ENCODE results near the gene MRPL1. TPM values are rescaled to one million over a fixed set of nuclear protein-coding genes. Genes with fewer than 3 reads are reported as not detected.

The MRPL1 gene
- total RNA-seq, 1 experiment from 2014 or later = 25.7 TPM

DNA sequence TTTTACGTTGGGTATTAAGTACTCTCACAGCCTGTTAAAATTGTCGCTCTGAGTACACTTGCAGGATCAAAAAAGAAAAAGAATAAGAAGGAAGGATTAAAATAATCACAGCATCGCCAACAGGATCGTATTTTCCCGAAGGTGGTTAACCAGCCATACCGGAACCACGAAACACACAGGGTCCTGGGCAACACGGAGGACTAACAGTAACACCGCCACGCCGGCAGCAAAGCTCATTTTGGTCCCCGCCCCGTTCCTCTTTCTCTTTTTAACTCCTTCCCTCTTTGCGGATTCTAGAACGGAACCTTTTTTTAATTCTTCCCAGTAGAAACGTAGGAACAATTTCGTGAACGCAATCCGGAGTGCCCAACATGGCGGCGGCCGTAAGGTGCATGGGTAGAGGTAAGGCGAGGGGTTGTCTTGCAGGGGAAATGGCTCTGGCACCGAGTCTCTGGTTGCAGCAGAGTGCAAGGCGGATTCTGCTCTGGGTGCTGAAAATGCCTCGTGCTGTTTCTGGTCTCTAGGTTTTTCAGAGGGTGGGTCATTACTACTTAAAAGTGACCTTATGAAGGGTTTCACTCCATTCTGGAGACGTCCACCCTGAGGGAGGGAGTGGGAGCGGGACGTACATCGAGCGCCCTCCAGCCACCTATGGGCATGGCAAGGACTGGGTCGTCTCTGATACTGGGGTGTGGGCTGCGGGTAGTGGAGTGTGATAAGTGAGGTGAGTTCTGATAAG is at the start of gene MRPL1 (continued):
- TF ChIP-seq FOXP1 (CRISPR knock-in tag; IDR thresholded peaks at IDR 0.05; ENCODE audit: borderline replicate concordance) = peak; percentile 73; the same call in 1 of the 2 replicates
- TF ChIP-seq ZNF317 (CRISPR knock-in tag; IDR thresholded peaks at IDR 0.05; ENCODE audit: borderline replicate concordance, low read depth) = no peak
- no peak for TF ChIP-seq ERG (CRISPR knock-in tag; IDR thresholded peaks at IDR 0.05)
- no peak for TF ChIP-seq CDX4 (CRISPR knock-in tag; IDR thresholded peaks at IDR 0.05; ENCODE audit: borderline replicate concordance)
- TF ChIP-seq ZNF423 (CRISPR knock-in tag; IDR thresholded peaks at IDR 0.05) = no peak
- TF ChIP-seq, protein P1, sequence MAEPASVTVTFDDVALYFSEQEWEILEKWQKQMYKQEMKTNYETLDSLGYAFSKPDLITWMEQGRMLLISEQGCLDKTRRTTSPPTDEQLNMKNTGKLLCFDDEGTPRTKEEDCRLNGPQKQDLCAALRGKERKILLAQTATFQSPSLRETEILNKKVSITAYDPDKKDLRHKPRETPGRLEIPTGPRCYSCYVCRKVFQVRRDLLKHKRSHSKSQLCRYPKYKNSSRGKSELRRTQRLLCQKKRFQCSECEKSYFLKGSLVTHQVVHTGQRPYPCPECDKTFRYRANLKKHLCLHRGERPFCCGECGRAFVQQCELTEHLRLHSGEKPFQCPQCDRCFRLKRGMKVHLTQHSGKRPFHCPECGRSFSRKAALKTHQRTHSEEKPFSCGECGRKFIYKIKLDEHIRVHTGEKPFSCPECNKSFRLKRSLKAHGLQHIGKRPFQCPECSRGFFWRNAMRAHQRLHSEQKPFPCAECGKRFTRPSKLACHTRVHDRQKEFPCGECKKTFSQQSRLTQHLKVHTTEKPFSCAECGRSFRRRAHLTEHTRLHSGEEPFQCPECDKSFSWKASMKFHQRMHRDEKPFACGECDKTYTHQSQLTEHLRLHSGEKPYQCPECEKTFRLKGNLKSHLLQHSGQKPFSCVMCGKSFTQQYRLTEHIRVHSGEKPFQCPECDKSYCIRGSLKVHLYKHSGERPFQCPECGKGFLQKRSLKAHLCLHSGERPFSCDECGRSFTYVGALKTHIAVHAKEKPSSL (CRISPR knock-in tag; conservative IDR thresholded peaks at IDR 0.05) = no peak
- no peak for TF ChIP-seq CTCF (IDR thresholded peaks at IDR 0.05)
- TF ChIP-seq FOXK1 (CRISPR knock-in tag; IDR thresholded peaks at IDR 0.05) = peak; percentile 56; the same call in 1 of the 2 replicates
- TF ChIP-seq, protein P2, sequence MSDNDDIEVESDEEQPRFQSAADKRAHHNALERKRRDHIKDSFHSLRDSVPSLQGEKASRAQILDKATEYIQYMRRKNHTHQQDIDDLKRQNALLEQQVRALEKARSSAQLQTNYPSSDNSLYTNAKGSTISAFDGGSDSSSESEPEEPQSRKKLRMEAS (CRISPR knock-in tag; IDR thresholded peaks at IDR 0.05) = peak; percentile 85
- no peak for TF ChIP-seq STAT6 (CRISPR knock-in tag; conservative IDR thresholded peaks at IDR 0.05; ENCODE audit: low read depth)
- peak; percentile 66; the same call in 1 of the 2 replicates for TF ChIP-seq MYBL2 (CRISPR knock-in tag; IDR thresholded peaks at IDR 0.05)
- no peak for TF ChIP-seq IRF2 (CRISPR knock-in tag; IDR thresholded peaks at IDR 0.05; ENCODE audit: borderline replicate concordance, low read depth)
- TF ChIP-seq ATF6 (CRISPR knock-in tag; IDR thresholded peaks at IDR 0.05) = no peak
- peak; percentile 94 for TF ChIP-seq KAT7 (CRISPR knock-in tag; IDR thresholded peaks at IDR 0.05; ENCODE audit: borderline replicate concordance)
- no peak for TF ChIP-seq JAZF1 (CRISPR knock-in tag; IDR thresholded peaks at IDR 0.05)
- no peak for TF ChIP-seq GRHL2 (CRISPR knock-in tag; IDR thresholded peaks at IDR 0.05; ENCODE audit: insufficient replicate concordance, severe bottlenecking)
- TF ChIP-seq, protein P3, sequence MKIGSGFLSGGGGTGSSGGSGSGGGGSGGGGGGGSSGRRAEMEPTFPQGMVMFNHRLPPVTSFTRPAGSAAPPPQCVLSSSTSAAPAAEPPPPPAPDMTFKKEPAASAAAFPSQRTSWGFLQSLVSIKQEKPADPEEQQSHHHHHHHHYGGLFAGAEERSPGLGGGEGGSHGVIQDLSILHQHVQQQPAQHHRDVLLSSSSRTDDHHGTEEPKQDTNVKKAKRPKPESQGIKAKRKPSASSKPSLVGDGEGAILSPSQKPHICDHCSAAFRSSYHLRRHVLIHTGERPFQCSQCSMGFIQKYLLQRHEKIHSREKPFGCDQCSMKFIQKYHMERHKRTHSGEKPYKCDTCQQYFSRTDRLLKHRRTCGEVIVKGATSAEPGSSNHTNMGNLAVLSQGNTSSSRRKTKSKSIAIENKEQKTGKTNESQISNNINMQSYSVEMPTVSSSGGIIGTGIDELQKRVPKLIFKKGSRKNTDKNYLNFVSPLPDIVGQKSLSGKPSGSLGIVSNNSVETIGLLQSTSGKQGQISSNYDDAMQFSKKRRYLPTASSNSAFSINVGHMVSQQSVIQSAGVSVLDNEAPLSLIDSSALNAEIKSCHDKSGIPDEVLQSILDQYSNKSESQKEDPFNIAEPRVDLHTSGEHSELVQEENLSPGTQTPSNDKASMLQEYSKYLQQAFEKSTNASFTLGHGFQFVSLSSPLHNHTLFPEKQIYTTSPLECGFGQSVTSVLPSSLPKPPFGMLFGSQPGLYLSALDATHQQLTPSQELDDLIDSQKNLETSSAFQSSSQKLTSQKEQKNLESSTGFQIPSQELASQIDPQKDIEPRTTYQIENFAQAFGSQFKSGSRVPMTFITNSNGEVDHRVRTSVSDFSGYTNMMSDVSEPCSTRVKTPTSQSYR (CRISPR knock-in tag; IDR thresholded peaks at IDR 0.05) = 0 out of 2 replicates have a peak, but pooled peaks have one; percentile 26
- no peak for TF ChIP-seq NFATC4 (CRISPR knock-in tag; IDR thresholded peaks at IDR 0.05)
- no peak for TF ChIP-seq SMAD3 (CRISPR knock-in tag; IDR thresholded peaks at IDR 0.05; ENCODE audit: borderline replicate concordance)
- no peak for TF ChIP-seq ZNF232 (CRISPR knock-in tag; IDR thresholded peaks at IDR 0.05)
- TF ChIP-seq, protein P4, sequence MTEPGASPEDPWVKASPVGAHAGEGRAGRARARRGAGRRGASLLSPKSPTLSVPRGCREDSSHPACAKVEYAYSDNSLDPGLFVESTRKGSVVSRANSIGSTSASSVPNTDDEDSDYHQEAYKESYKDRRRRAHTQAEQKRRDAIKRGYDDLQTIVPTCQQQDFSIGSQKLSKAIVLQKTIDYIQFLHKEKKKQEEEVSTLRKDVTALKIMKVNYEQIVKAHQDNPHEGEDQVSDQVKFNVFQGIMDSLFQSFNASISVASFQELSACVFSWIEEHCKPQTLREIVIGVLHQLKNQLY (CRISPR knock-in tag; IDR thresholded peaks at IDR 0.05) = no peak
- TF ChIP-seq SOX15 (CRISPR knock-in tag; IDR thresholded peaks at IDR 0.05) = no peak
- TF ChIP-seq CBFB (CRISPR knock-in tag; IDR thresholded peaks at IDR 0.05; ENCODE audit: low read depth) = no peak
- peak; percentile 80; the same call in 1 of the 2 replicates for TF ChIP-seq ZNF121 (CRISPR knock-in tag; IDR thresholded peaks at IDR 0.05)
